SH-SY5Y (cell line): ENCODE measurements around the gene CLK2.

Experiments used
- GATA2 ChIP-seq: IDR thresholded peaks from 2 replicates; pipeline ENCODE4 v1.6.1; 2011; ENCODE audit warnings: mild to moderate bottlenecking, low read depth, low read length
- GATA3 ChIP-seq: IDR thresholded peaks from 2 replicates; pipeline ENCODE4 v1.6.1; 2011; ENCODE audit warnings: low read depth, mild to moderate bottlenecking, low read length, moderate library complexity

GRCh38 chr1:155268630-155269029 is 4.7 kb downstream of the CLK2 start:
- TF ChIP-seq GATA2: no peak
- TF ChIP-seq GATA3: no peak
